Measurements from ENCODE around the gene SLC16A14.

Gene SLC16A14

GRCh38 chr2:230023313-230023712 is 45.4 kb downstream of the SLC16A14 start:
- DNase-seq, result no peak

DNA sequence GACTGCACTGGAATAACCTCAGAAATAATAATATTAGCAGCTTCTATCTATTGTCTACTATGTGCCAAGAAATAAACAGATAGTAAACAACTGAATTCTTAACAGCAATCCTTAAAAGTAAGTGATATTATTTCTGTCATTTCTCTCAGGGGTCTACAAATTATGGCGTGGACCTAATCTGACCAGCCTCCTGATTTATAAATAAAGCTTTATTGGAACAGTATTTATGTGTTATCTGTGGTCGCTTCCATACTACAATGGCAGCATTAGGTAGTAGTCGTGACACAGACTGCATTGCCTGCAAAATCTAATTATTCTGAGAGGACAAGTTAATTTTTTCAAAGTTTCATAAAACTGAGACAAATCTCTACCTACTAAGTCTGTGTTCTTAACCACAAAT is 49.0 kb downstream of the SLC16A14 start:
- DNase-seq, result no peak

GRCh38 chr2:230018153-230018552 is 50.6 kb downstream of the SLC16A14 start:
- no peak for DNase-seq

GRCh38 chr2:230016844-230017243 is 51.9 kb downstream of the SLC16A14 start:
- no peak for DNase-seq

DNA sequence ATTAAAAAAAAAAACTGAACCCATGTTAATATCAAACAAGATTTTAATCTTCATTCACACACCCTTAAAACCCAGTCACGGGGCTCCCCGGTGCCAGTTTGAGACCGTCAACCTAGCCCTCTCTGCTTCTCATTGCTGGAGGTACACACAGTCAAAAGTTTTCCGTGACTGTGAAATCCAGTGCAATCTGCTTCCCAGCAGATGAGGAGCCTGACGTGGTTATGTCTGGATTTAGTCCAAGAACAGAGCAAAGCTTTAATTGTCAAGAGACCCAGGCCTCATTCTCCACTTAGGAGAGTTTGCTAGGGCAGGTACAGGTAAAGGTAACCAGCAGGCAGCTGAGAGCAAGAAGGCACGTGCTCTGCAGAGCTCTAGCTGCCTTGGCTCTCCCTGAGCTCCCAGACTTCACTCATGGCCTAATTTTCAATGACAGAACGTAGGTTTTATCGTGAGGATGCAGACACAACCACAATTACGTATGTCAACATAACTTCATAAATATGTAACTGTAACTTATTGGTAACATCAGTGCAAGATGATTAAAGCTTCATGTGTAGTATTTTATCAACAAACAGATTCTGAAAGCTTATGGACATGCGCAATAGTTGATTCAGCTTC is 56.3 kb downstream of the SLC16A14 start:
- peak; percentile 16 for DNase-seq

DNA sequence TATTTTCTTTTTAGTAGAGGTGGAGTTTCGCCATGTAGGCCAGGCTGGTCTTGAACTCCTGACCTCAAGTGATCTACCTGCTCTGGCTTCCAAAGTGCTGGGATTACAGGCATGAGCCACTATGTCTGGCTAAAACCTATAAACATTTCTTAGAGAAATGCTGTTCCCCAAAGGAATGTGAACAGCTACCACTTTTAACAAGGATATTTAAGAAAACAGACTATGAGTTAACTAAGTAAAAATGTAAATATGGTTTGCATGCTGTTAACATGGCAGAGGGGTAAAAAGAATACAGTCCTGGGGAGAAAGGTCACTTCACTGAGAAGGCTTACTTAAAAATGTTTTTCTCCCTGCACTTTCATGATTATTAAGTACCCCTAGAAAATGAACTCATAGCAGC is 57.1 kb downstream of the SLC16A14 start:
- no peak for DNase-seq

DNA sequence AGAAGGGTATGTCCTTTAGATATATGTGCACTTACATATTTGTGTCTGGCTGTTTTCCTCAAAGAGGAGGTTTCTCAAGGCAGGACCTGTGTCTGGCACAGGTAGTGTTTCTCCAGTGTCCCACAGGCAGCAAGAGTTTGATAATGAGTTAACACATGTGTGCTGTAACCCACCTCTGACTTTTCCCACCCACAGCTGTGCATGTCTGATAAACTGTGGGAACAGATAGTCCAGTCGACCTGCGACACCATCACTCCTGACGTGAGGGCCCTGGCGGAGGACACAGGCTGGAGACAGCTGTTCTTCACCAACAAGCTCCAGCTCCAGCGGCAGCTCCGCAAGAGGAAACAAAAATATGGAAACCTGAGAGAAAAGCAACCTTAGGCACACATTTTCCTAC is 58.2 kb downstream of the SLC16A14 start:
- DNase-seq, result peak; percentile 17

- peak; percentile 29 for DNase-seq
Measured at GRCh38 chr2:230008708-230009066, 60.0 kb downstream of the SLC16A14 start.

- DNase-seq, result peak; percentile 90
Measured at GRCh38 chr2:230007931-230008707, 60.6 kb downstream of the SLC16A14 start.

- no peak for DNase-seq
Measured at GRCh38 chr2:230000118-230000841, 68.4 kb downstream of the SLC16A14 start.

DNA sequence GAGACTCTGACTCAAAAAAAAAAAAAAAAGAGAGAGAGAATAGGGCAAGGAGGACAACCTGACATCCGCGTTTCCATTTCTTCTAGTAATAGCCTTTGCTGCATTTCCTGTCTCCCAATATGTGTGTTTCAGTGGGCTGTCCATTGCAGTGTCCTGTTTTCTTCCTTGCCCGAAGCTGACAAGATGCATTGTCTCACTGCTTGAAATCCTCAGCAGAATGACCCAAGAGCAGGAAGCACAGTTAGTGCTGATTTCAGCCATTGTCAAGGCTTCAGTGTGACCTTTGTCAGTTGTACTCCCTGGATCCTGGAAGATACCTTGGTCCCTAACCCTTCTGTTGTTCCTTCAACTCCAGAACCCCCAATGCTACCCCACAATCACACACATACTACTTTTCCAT is 71.2 kb downstream of the SLC16A14 start:
- no peak for DNase-seq

DNA sequence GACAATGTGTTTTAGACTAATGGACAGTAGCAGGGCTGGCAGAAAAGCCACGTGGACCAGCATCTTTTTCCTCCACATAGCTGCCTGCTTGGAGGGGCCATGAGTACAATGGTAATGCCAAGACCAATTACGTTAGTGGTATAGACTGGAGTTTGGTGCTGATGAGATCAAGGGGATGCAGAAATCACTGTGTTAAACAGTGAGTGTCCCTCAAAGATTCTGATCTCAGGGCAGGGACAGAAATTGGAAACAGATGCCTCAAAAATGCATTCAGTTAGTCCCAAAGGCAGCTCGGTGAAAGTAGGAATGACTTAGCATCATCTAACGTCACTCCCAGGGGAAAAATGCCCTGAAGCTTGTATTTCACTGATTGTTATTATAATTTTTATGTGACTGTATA is 72.4 kb downstream of the SLC16A14 start:
- DNase-seq, result no peak

DNA sequence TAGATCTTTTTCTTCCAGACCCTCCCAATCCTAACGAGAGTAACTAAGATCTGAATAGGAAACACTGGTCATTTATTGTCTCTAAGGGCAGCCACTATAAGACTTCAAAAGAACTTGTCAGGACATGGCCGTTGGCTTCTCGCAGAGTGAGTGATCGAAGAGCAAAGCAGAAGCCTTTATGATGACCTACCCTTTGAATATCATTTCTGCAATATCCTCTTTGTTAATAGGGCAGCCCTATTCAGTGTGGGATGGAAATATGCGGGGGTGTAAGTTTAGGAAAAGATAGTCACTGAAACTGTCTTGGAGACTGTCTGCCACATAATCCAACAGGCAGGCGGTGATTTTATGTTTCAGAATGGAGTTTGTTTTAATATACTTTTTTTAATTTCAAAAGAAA is 75.5 kb downstream of the SLC16A14 start:
- no peak for DNase-seq
